Liver (tissue), 9 donors: ENCODE data around the gene HOXA7. TPM values are rescaled to one million over a fixed set of nuclear protein-coding genes. Genes with fewer than 3 reads are reported as not detected.

Source experiments
- DNase-seq: peaks from one replicate; pipeline ENCODE4 v3.0.0-alpha.2; 2017; ENCODE audit warnings: low spot score
- H3K27ac ChIP-seq, 2 donors: one replicate each; pipeline ENCODE4 v1.7.0; 2013; ENCODE audit warnings: inconsistent platforms in 2 of 2, low read length in 2 of 2, control low read depth in 1 of 2, low read depth in 1 of 2, mild to moderate bottlenecking in 1 of 2
- H3K27me3 ChIP-seq, 4 donors: one replicate each; pipeline versions ENCODE4 v1.6.1 to v1.7.0; 2013; ENCODE audit warnings: low read length in 3 of 4, inconsistent platforms in 1 of 4, mild to moderate bottlenecking in 1 of 4, moderate library complexity in 1 of 4; ENCODE audit not compliant: control insufficient read depth in 4 of 4, insufficient read depth in 4 of 4
- H3K36me3 ChIP-seq, 4 donors: one replicate each; pipeline versions ENCODE4 v1.6.1 to v1.7.0; 2013; ENCODE audit warnings: low read length in 3 of 4, mild to moderate bottlenecking in 3 of 4, low read depth in 1 of 4, moderate library complexity in 1 of 4; ENCODE audit not compliant: control insufficient read depth in 4 of 4, insufficient read depth in 3 of 4
- H3K4me1 ChIP-seq, 4 donors: one replicate each; pipeline versions ENCODE4 v1.6.1 to v1.7.0; 2013; ENCODE audit warnings: low read length in 3 of 4, mild to moderate bottlenecking in 3 of 4, moderate library complexity in 1 of 4; ENCODE audit not compliant: control insufficient read depth in 4 of 4, insufficient read depth in 4 of 4
- H3K4me3 ChIP-seq, 3 donors: one replicate each; pipeline versions ENCODE4 v1.6.1 to v1.7.0; 2013; ENCODE audit warnings: low read length in 3 of 3, control low read depth in 1 of 3, low read depth in 1 of 3, mild to moderate bottlenecking in 1 of 3
- H3K9ac ChIP-seq, 2 donors: one replicate each; pipeline ENCODE4 v1.7.0; 2013; ENCODE audit warnings: low read length in 2 of 2, mild to moderate bottlenecking in 2 of 2, moderate library complexity in 2 of 2, control low read depth in 1 of 2, low read depth in 1 of 2
- H3K9me3 ChIP-seq, 4 donors: one replicate each; pipeline versions ENCODE4 v1.6.1 to v1.7.0; 2013; ENCODE audit warnings: low read length in 3 of 4; ENCODE audit not compliant: control insufficient read depth in 4 of 4
- EGR1 ChIP-seq, 2 donors: IDR thresholded peaks; 2 replicates each; pipeline ENCODE4 v1.6.1; 2016 to 2018; ENCODE audit warnings: antibody characterized with exemption in 2 of 2, low read depth in 2 of 2
- GABPA ChIP-seq, 2 donors: IDR thresholded peaks in 1 of 2; conservative IDR thresholded peaks in 1 of 2; 2 replicates each; pipeline ENCODE4 v1.6.1; 2016; ENCODE audit warnings: antibody characterized with exemption in 2 of 2, mild to moderate bottlenecking in 1 of 2, moderate library complexity in 1 of 2
- JUND ChIP-seq, 2 donors: IDR thresholded peaks; 2 replicates each; pipeline ENCODE4 v1.6.1; 2016; ENCODE audit warnings: antibody characterized with exemption in 2 of 2
- NR2F2 ChIP-seq: IDR thresholded peaks from 2 replicates; pipeline ENCODE4 v1.6.1; 2016; ENCODE audit warnings: antibody characterized with exemption
- RAD21 ChIP-seq, 2 donors: IDR thresholded peaks; 2 replicates each; pipeline ENCODE4 v1.6.1; 2016; ENCODE audit warnings: antibody characterized with exemption in 2 of 2, mild to moderate bottlenecking in 2 of 2
- RXRA ChIP-seq, 2 donors: IDR thresholded peaks; 2 replicates each; pipeline ENCODE4 v1.6.1; 2017 to 2018; ENCODE audit warnings: antibody characterized with exemption in 2 of 2, mild to moderate bottlenecking in 1 of 2
- SP1 ChIP-seq: IDR thresholded peaks from 2 replicates; pipeline ENCODE4 v1.6.1; 2018; ENCODE audit warnings: antibody characterized with exemption, mild to moderate bottlenecking
- WGBS: extraction: QIAGEN DNeasy Blood & Tissue Kit; methylation state at CpG from one replicate; pipeline ENCODE4 v1.1.7; 2013; 5-methylcytosine and 5-hydroxymethylcytosine counted together
- polyA plus RNA-seq, 2 donors: library from polyadenylated mRNA; stranded (reverse) in 1 of 2; unstranded in 1 of 2; fragments of 200-250 nt in 1 of 2; fragments of >200 nt in 1 of 2; fragmentation: Nextera tagmentation in 1 of 2; extraction: Ambion mirVana in 1 of 2; gene quantifications; one replicate each; pipeline versions ENCODE4 v1.2.1 to v1.2.3, GENCODE V29; 2013 to 2015
- total RNA-seq, 2 donors: library from RNA; depleted of rRNA; stranded (reverse); fragments of >200 nt; gene quantifications; one replicate each; pipeline ENCODE4 v1.2.3, GENCODE V29; 2014
- TF ChIP-seq, protein P1 (sequence below): IDR thresholded peaks from 2 replicates; pipeline ENCODE4 v1.6.1; 2016; ENCODE audit warnings: antibody characterized with exemption, mild to moderate bottlenecking
- TF ChIP-seq, protein P2 (sequence below): fragments of 150-350 bp; IDR thresholded peaks from 2 replicates; pipeline ENCODE4 v1.5.1; 2017; ENCODE audit warnings: improper control_type of control experiment, low read depth, low read length; ENCODE audit not compliant: missing input control
- donor health status: healthy.
- donor health status: healthy.
- donor health status: healthy.
- donor health status: healthy.
- donor health status: healthy.

Gene HOXA7
- total and polyA plus RNA-seq, 4 donors = under 0.01 to 0.05 TPM; not detected in 2

GRCh38 chr7:27202018-27202861 is 45.8 kb upstream of the HOXA7 start:
- no peak overlapping the region for H3K27ac ChIP-seq
- H3K4me1 ChIP-seq = peaks cover 17 to 34% (median 29%) of the 10 kb centered on the region in 4 donors
- H3K9me3 ChIP-seq = peaks cover 0 to 9% (median 0%) of the 10 kb centered on the region in 4 donors

DNA sequence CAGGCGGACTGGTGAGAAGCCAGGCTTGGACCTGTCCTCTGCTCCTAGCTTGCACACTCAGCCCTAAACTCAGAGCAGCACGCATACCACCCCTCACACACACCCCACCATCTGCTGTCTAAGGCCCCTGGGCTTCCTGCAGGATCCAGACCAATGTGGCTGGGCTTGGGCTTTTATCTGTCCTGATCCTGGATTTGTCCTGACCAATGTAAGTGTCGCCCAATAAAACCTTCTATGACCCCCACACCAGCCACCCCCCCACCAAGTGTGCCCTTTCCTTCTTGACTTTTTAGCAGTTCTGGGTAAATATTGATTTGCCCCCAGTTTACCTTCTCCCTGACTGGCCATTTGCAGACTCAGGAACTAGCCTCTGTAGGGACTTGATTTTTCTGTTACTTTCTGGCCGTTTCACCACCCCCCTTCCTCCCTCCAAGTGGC is 45.1 kb upstream of the HOXA7 start:
- Histone ChIP-seq H3K27ac (no peak overlapping the region), H3K27me3 (peaks cover 5 to 52% (median 29%) of the 10 kb centered on the region in 4 donors), H3K4me3 (no peak overlapping the region), H3K9ac (no peak overlapping the region), H3K36me3 (no peaks in the 10 kb centered on the region), H3K4me1 (peaks cover 17 to 34% (median 29%) of the 10 kb centered on the region in 4 donors), H3K9me3 (peaks cover 0 to 9% (median 0%) of the 10 kb centered on the region in 4 donors)
- TF ChIP-seq RAD21 (IDR thresholded peaks at IDR 0.05) (no peak), EGR1 (IDR thresholded peaks at IDR 0.05; ENCODE audit: low read depth in 2 of 2) (no peak), SP1 (no peak), NR2F2 (no peak), JUND (IDR thresholded peaks at IDR 0.05) (no peak), GABPA (IDR thresholded peaks at IDR 0.05 in 1 of 2, conservative IDR thresholded peaks at IDR 0.05 in 1 of 2) (no peak), RXRA (IDR thresholded peaks at IDR 0.05) (no peak)
- TF ChIP-seq, protein P1, sequence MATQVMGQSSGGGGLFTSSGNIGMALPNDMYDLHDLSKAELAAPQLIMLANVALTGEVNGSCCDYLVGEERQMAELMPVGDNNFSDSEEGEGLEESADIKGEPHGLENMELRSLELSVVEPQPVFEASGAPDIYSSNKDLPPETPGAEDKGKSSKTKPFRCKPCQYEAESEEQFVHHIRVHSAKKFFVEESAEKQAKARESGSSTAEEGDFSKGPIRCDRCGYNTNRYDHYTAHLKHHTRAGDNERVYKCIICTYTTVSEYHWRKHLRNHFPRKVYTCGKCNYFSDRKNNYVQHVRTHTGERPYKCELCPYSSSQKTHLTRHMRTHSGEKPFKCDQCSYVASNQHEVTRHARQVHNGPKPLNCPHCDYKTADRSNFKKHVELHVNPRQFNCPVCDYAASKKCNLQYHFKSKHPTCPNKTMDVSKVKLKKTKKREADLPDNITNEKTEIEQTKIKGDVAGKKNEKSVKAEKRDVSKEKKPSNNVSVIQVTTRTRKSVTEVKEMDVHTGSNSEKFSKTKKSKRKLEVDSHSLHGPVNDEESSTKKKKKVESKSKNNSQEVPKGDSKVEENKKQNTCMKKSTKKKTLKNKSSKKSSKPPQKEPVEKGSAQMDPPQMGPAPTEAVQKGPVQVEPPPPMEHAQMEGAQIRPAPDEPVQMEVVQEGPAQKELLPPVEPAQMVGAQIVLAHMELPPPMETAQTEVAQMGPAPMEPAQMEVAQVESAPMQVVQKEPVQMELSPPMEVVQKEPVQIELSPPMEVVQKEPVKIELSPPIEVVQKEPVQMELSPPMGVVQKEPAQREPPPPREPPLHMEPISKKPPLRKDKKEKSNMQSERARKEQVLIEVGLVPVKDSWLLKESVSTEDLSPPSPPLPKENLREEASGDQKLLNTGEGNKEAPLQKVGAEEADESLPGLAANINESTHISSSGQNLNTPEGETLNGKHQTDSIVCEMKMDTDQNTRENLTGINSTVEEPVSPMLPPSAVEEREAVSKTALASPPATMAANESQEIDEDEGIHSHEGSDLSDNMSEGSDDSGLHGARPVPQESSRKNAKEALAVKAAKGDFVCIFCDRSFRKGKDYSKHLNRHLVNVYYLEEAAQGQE = no peak
- WGBS = 12% methylated on average over 4 of the region's 4 CpGs
- peak; percentile 27 for DNase-seq

More at GRCh38 chr7:27202018-27202861, 45.8 kb upstream of the HOXA7 start:
- peak; percentile 19 for DNase-seq
- no peak overlapping the region for H3K9ac ChIP-seq
- H3K27me3 ChIP-seq = peaks cover 5 to 53% (median 29%) of the 10 kb centered on the region in 4 donors
- TF ChIP-seq, protein P2, sequence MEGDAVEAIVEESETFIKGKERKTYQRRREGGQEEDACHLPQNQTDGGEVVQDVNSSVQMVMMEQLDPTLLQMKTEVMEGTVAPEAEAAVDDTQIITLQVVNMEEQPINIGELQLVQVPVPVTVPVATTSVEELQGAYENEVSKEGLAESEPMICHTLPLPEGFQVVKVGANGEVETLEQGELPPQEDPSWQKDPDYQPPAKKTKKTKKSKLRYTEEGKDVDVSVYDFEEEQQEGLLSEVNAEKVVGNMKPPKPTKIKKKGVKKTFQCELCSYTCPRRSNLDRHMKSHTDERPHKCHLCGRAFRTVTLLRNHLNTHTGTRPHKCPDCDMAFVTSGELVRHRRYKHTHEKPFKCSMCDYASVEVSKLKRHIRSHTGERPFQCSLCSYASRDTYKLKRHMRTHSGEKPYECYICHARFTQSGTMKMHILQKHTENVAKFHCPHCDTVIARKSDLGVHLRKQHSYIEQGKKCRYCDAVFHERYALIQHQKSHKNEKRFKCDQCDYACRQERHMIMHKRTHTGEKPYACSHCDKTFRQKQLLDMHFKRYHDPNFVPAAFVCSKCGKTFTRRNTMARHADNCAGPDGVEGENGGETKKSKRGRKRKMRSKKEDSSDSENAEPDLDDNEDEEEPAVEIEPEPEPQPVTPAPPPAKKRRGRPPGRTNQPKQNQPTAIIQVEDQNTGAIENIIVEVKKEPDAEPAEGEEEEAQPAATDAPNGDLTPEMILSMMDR = no peak
- no peak overlapping the region for H3K4me3 ChIP-seq
- H3K36me3 ChIP-seq = no peaks in the 10 kb centered on the region
- 14% methylated on average over 30 of the region's 30 CpGs for whole genome bisulfite sequencing
